Neural cell (in vitro differentiated cells): ENCODE results near the gene SYT1. TPM values are rescaled to one million over a fixed set of nuclear protein-coding genes. Genes with fewer than 3 reads are reported as not detected.

ENCODE experiments used
- H2AFZ ChIP-seq: fragments of 200-600, 300-800 bp; sonication (generic), shearing (Covaris generic); 2 replicates; pipeline ENCODE4 v1.6.0; 2014; ENCODE audit warnings: low read depth, mild to moderate bottlenecking, antibody characterized with exemption, low read length, moderate library complexity
- H3F3A ChIP-seq: fragments of 200-600 bp; shearing (Covaris generic); 2 replicates; pipeline ENCODE4 v1.6.1; 2016; ENCODE audit warnings: mild to moderate bottlenecking, moderate library complexity, mixed read lengths, antibody characterized with exemption, low read length; ENCODE audit not compliant: insufficient read depth, poor library complexity, severe bottlenecking
- H3K27ac ChIP-seq: fragments of 200-600, 300-800 bp; sonication (generic), shearing (Covaris generic); 2 replicates; pipeline ENCODE4 v1.5.1; 2014; ENCODE audit warnings: mild to moderate bottlenecking, low read length, moderate library complexity
- H3K27me3 ChIP-seq: fragments of 300-800, 200-600 bp; sonication (generic), shearing (Covaris generic); 2 replicates; pipeline ENCODE4 v1.6.0; 2014; ENCODE audit warnings: mild to moderate bottlenecking, low read depth, low read length, moderate library complexity; ENCODE audit not compliant: insufficient read depth
- H3K36me3 ChIP-seq: fragments of 300-800, 200-600 bp; sonication (generic), shearing (Covaris generic); 2 replicates; pipeline ENCODE4 v1.5.1; 2014; ENCODE audit warnings: mild to moderate bottlenecking, antibody characterized with exemption, low read length, moderate library complexity; ENCODE audit not compliant: insufficient read depth
- H3K4me2 ChIP-seq: fragments of 300-800, 200-600 bp; sonication (generic), shearing (Covaris generic); 2 replicates; pipeline ENCODE4 v1.6.0; 2014; ENCODE audit warnings: mild to moderate bottlenecking, low read length
- H3K4me3 ChIP-seq: fragments of 300-800, 200-600 bp; sonication (generic), shearing (Covaris generic); 2 replicates; pipeline ENCODE4 v1.5.1; 2014; ENCODE audit warnings: mild to moderate bottlenecking, low read length, moderate library complexity
- H3K79me2 ChIP-seq: fragments of 200-600 bp; shearing (Covaris generic); replicated peaks from 2 replicates; pipeline ENCODE4 v1.6.0; 2014; ENCODE audit warnings: mild to moderate bottlenecking, low read length, moderate library complexity; ENCODE audit not compliant: insufficient read depth
- H3K9ac ChIP-seq: fragments of 300-800, 200-600 bp; sonication (generic), shearing (Covaris generic); 2 replicates; pipeline ENCODE4 v1.6.1; 2016; ENCODE audit warnings: mild to moderate bottlenecking, low read length, mixed read lengths
- H3K9me2 ChIP-seq: fragments of 200-600 bp; shearing (Covaris generic); 2 replicates; pipeline ENCODE4 v1.6.1; 2016; ENCODE audit warnings: mild to moderate bottlenecking, low read length, mixed read lengths; ENCODE audit not compliant: insufficient read depth
- H3K9me3 ChIP-seq: fragments of 200-600, 300-800 bp; sonication (generic), shearing (Covaris generic); 2 replicates; pipeline ENCODE4 v1.6.1; 2016; ENCODE audit warnings: mild to moderate bottlenecking, mixed run types, low read length, moderate library complexity, mixed read lengths
- H4K20me1 ChIP-seq: fragments of 200-600 bp; shearing (Covaris generic); 2 replicates; pipeline ENCODE4 v1.6.1; 2016; ENCODE audit warnings: mild to moderate bottlenecking, mixed run types; ENCODE audit not compliant: insufficient read depth
- EP300 ChIP-seq: fragments of 450-650 bp; conservative IDR thresholded peaks from 2 replicates; pipeline ENCODE4 v1.6.1; 2014; ENCODE audit warnings: antibody characterized with exemption, mild to moderate bottlenecking, moderate library complexity; ENCODE audit not compliant: poor library complexity, severe bottlenecking
- EZH2 ChIP-seq: fragments of 200-600, 300-800 bp; shearing (Covaris generic), sonication (generic); IDR thresholded peaks from 2 replicates; pipeline ENCODE4 v1.6.1; 2014; ENCODE audit warnings: antibody characterized with exemption, low read length, borderline replicate concordance, mild to moderate bottlenecking; ENCODE audit not compliant: insufficient read depth, poor library complexity, severe bottlenecking
- MXI1 ChIP-seq: fragments of 450-650 bp; conservative IDR thresholded peaks from 2 replicates; pipeline ENCODE4 v1.6.1; 2014; ENCODE audit warnings: antibody characterized with exemption, mild to moderate bottlenecking; ENCODE audit not compliant: poor library complexity, severe bottlenecking
- POLR2AphosphoS5 ChIP-seq: IDR thresholded peaks from 2 replicates; pipeline ENCODE4 v1.6.1; 2012
- RAD21 ChIP-seq: fragments of 450-650 bp; conservative IDR thresholded peaks from 2 replicates; pipeline ENCODE4 v1.6.1; 2014; ENCODE audit warnings: antibody characterized with exemption, mild to moderate bottlenecking, moderate library complexity
- SMC3 ChIP-seq: fragments of 450-650 bp; conservative IDR thresholded peaks from 2 replicates; pipeline ENCODE4 v1.6.1; 2014; ENCODE audit warnings: antibody characterized with exemption, mild to moderate bottlenecking, moderate library complexity; ENCODE audit not compliant: poor library complexity
- TAF1 ChIP-seq: IDR thresholded peaks from 2 replicates; pipeline ENCODE4 v1.6.1; 2012; ENCODE audit warnings: low read depth
- polyA plus RNA-seq: library from polyadenylated mRNA; depleted of rRNA; stranded (reverse); fragments of >200 nt; gene quantifications from 2 replicates; pipeline ENCODE4 v1.2.3, GENCODE V29; 2014
- TF ChIP-seq, protein P1 (sequence below): IDR thresholded peaks from 2 replicates; pipeline ENCODE4 v1.6.1; 2012; ENCODE audit warnings: borderline replicate concordance
- TF ChIP-seq, protein P2 (sequence below): fragments of 450-650 bp; IDR thresholded peaks from 2 replicates; pipeline ENCODE4 v1.5.1; 2014; ENCODE audit warnings: antibody characterized with exemption, mild to moderate bottlenecking, moderate library complexity; ENCODE audit not compliant: poor library complexity, severe bottlenecking

The SYT1 gene
- polyA plus RNA-seq, 1 donor from 2014 or later = 103 TPM

DNA sequence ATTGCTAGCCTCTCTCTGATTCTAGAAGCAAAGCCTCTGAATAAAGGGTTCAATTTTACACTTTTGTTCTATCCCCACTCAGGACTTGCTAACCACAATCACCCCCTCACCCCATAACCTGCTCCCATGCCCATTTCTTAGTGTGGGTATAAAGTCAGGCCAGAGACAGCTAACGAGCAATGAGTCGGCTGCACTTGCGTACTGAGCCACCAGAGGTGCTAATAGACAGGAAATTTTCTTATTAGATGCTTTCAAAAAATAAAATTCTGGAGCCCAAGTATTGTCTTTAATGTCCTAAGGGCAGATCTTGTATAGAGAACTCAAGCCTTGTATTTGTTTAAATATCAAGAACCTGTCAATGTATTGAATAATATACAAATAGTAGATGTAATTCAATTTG, 256.9 kb downstream of the SYT1 start:
- no peak overlapping the region for H3K27ac ChIP-seq
- no peak overlapping the region for H3K9ac ChIP-seq
- no peaks in the 10 kb centered on the region for H3F3A ChIP-seq
- no peaks in the 10 kb centered on the region for H3K27me3 ChIP-seq
- no peaks in the 10 kb centered on the region for H3K9me3 ChIP-seq
- H3K36me3 ChIP-seq = no peaks in the 10 kb centered on the region
- no peaks in the 10 kb centered on the region for H4K20me1 ChIP-seq
- H3K79me2 ChIP-seq = no peaks in the 10 kb centered on the region
- no peak overlapping the region for H2AFZ ChIP-seq
- H3K9me2 ChIP-seq = no peaks in the 10 kb centered on the region
- H3K4me2 ChIP-seq = no peak overlapping the region
- H3K4me3 ChIP-seq = no peak overlapping the region
- TF ChIP-seq RAD21 = no peak

DNA sequence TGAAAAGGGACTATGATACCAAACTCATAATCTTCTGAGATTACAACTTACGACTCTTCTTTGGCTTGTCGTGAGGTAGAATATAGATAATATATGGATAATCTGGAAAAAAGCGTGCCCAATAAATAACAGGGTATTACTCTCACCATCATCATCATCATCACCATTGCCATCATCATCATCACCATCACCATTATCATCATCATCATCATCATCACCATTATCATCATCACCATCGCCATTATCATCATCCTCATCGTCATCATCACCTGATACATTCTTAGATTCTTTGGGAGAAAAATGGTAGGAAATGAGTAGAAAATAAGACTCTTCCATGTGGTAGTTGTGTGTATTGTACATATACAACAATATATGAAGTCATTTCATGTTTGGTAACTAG, 259.8 kb downstream of the SYT1 start:
- H3K9me2 ChIP-seq = no peaks in the 10 kb centered on the region
- no peaks in the 10 kb centered on the region for H3K36me3 ChIP-seq
- no peak overlapping the region for H2AFZ ChIP-seq
- H3K9ac ChIP-seq = no peak overlapping the region
- no peaks in the 10 kb centered on the region for H3K9me3 ChIP-seq
- no peak overlapping the region for H3K4me3 ChIP-seq
- no peaks in the 10 kb centered on the region for H4K20me1 ChIP-seq
- no peak overlapping the region for H3K4me2 ChIP-seq
- H3K79me2 ChIP-seq = no peaks in the 10 kb centered on the region
- H3K27ac ChIP-seq = no peak overlapping the region
- no peaks in the 10 kb centered on the region for H3F3A ChIP-seq
- H3K27me3 ChIP-seq = no peaks in the 10 kb centered on the region
- TF ChIP-seq POLR2AphosphoS5 (no peak), EZH2 (no peak), RAD21 (no peak), SMC3 (no peak), TAF1 (no peak), MXI1 (no peak), EP300 (no peak)
- TF ChIP-seq, protein P1, sequence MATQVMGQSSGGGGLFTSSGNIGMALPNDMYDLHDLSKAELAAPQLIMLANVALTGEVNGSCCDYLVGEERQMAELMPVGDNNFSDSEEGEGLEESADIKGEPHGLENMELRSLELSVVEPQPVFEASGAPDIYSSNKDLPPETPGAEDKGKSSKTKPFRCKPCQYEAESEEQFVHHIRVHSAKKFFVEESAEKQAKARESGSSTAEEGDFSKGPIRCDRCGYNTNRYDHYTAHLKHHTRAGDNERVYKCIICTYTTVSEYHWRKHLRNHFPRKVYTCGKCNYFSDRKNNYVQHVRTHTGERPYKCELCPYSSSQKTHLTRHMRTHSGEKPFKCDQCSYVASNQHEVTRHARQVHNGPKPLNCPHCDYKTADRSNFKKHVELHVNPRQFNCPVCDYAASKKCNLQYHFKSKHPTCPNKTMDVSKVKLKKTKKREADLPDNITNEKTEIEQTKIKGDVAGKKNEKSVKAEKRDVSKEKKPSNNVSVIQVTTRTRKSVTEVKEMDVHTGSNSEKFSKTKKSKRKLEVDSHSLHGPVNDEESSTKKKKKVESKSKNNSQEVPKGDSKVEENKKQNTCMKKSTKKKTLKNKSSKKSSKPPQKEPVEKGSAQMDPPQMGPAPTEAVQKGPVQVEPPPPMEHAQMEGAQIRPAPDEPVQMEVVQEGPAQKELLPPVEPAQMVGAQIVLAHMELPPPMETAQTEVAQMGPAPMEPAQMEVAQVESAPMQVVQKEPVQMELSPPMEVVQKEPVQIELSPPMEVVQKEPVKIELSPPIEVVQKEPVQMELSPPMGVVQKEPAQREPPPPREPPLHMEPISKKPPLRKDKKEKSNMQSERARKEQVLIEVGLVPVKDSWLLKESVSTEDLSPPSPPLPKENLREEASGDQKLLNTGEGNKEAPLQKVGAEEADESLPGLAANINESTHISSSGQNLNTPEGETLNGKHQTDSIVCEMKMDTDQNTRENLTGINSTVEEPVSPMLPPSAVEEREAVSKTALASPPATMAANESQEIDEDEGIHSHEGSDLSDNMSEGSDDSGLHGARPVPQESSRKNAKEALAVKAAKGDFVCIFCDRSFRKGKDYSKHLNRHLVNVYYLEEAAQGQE = no peak
- TF ChIP-seq, protein P2, sequence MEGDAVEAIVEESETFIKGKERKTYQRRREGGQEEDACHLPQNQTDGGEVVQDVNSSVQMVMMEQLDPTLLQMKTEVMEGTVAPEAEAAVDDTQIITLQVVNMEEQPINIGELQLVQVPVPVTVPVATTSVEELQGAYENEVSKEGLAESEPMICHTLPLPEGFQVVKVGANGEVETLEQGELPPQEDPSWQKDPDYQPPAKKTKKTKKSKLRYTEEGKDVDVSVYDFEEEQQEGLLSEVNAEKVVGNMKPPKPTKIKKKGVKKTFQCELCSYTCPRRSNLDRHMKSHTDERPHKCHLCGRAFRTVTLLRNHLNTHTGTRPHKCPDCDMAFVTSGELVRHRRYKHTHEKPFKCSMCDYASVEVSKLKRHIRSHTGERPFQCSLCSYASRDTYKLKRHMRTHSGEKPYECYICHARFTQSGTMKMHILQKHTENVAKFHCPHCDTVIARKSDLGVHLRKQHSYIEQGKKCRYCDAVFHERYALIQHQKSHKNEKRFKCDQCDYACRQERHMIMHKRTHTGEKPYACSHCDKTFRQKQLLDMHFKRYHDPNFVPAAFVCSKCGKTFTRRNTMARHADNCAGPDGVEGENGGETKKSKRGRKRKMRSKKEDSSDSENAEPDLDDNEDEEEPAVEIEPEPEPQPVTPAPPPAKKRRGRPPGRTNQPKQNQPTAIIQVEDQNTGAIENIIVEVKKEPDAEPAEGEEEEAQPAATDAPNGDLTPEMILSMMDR = no peak

DNA sequence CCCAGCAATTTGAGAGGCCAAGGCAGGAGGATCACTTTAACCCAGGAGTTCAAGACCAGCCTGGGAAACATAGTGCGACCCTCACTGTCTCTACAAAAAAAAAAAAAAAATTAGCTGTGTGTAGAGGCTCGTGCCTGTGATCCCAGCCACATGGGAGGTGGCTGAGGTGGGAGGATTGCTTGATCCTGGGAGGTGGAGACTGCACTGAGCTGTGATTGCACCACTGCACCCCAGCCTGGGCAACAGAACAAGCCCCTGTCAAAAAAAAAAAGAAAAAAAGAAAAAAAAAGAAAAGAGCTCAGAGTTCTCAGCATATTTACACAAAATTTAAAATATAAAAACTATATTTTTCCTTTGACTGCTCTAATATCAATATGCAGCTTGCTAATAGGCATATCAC, 260.8 kb downstream of the SYT1 start:
- Histone ChIP-seq H3K9ac (no peak overlapping the region), H3K27me3 (no peaks in the 10 kb centered on the region), H3K4me2 (no peak overlapping the region), H2AFZ (no peak overlapping the region), H3K4me3 (no peak overlapping the region), H3K36me3 (no peaks in the 10 kb centered on the region), H3K27ac (no peak overlapping the region), H3K79me2 (no peaks in the 10 kb centered on the region), H3K9me3 (no peaks in the 10 kb centered on the region), H3F3A (no peaks in the 10 kb centered on the region), H3K9me2 (no peaks in the 10 kb centered on the region), H4K20me1 (no peaks in the 10 kb centered on the region)
- TF ChIP-seq MXI1 = no peak
- no peak for TF ChIP-seq EZH2
- no peak for TF ChIP-seq EP300
- no peak for TF ChIP-seq RAD21
- TF ChIP-seq SMC3 = no peak
- TF ChIP-seq, protein P2 = no peak
- no peak for TF ChIP-seq TAF1
- TF ChIP-seq, protein P1 = no peak
- TF ChIP-seq POLR2AphosphoS5 = no peak
